ENCODE data around the gene TREH.

Gene TREH

DNA sequence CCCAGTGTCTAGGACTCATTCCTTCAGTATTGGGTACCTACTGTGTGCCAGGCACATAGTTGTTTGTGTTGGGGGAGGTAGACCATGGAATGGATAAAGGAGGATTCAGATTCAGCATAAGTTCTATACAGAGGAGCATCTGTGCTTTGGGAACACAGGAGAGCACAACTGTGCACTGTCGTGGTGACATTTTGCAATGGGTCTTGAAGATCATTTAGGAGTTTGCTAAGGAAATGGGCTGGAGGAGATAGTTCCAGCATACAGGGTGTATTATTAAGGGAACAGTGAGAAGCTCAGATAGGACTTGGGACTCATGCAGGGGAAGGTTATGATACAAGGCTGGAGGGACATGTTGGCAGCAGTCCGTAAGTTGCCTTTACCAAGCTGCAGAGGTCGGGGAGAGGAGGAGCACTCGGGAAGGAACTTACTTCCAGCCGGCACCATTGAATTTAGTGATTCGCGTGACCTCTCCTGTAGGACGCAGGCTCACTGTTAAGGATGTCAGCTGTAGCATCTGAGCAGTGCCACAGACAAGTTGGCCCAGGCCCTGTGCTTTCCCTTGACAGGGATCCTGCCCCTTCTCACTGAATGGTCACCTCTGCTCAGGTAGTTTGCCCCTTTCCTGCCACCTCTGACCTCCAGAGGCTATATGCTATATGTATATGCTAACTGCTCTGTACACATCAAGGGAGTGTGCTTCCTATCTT lies 25.6 kb downstream of the TREH start:
- Histone ChIP-seq H3K27me3 (ENCODE audit: insufficient read depth, low read length) (no peaks in the 10 kb centered on the region), H3K9ac (ENCODE audit: low read depth, low read length) (no peak overlapping the region), H3K9me3 (ENCODE audit: insufficient read depth, low read depth, low read length) (no peaks in the 10 kb centered on the region), H3K36me3 (ENCODE audit: insufficient read depth, low read depth, low read length) (peaks cover 81% of the 10 kb centered on the region), H3K4me1 (ENCODE audit: insufficient read depth, low read length) (no peaks in the 10 kb centered on the region; the same call in 1 of the 2 replicates), H3K27ac (ENCODE audit: low read length) (no peak overlapping the region), H3K4me3 (ENCODE audit: low read length) (no peak overlapping the region)

DNA sequence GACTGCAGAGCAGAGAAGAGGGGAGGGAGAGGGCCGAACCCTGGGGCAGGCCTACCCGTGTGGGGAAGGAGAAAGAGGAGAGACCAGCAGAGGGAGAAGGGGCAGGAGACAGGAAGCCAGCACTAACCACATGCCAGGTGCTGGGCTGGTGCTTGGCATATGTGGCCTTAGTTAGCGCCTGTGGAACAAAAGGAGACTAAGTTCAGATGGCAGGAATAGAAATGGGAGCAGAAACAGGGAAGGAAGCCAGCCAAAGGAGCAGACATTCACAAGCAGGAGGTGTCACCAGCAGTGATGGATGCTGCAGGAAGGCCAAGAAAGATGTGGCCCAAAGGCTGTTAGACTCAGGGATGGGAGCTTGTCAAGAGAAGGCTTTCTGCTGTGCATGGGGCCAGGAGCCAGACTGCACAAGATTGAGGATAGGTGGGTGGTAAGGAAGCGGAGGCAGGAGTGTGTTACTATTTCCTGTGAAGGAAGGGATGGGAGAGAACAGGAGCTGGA lies 26.7 kb downstream of the TREH start:
- Histone ChIP-seq H3K9ac (ENCODE audit: low read depth, low read length) (no peak overlapping the region), H3K4me1 (ENCODE audit: insufficient read depth, low read length) (no peaks in the 10 kb centered on the region), H3K36me3 (ENCODE audit: insufficient read depth, low read depth, low read length) (peaks cover 92% of the 10 kb centered on the region), H3K27ac (ENCODE audit: low read length) (no peak overlapping the region), H3K9me3 (ENCODE audit: insufficient read depth, low read depth, low read length) (no peaks in the 10 kb centered on the region), H3K27me3 (ENCODE audit: insufficient read depth, low read length) (no peaks in the 10 kb centered on the region), H3K4me3 (ENCODE audit: low read length) (no peak overlapping the region)

DNA sequence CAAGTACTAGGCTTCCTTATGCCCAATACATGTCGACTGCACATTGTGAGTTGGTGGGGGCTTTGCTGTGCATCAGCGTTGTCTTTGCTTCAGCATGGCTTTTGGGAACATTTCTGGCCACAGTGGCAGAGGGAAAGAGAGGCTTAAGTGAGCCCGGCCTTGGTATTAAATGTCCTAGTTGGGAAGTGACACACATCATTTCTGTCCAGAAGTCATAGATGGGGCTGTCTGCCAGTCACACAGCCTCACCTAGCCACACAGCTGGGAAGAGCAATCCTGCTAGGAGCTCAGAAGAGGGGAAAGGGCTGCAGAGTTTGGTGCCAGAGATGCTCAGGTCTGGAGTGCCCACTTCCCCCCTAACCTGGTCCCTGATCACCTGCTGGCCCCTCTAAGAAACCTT lies 27.6 kb downstream of the TREH start:
- Histone ChIP-seq H3K27ac (ENCODE audit: low read length) (no peak overlapping the region), H3K4me3 (ENCODE audit: low read length) (no peak overlapping the region), H3K27me3 (ENCODE audit: insufficient read depth, low read length) (no peaks in the 10 kb centered on the region), H3K36me3 (ENCODE audit: insufficient read depth, low read depth, low read length) (peaks cover 93% of the 10 kb centered on the region), H3K9me3 (ENCODE audit: insufficient read depth, low read depth, low read length) (no peaks in the 10 kb centered on the region), H3K9ac (ENCODE audit: low read depth, low read length) (no peak overlapping the region), H3K4me1 (ENCODE audit: insufficient read depth, low read length) (no peaks in the 10 kb centered on the region)

DNA sequence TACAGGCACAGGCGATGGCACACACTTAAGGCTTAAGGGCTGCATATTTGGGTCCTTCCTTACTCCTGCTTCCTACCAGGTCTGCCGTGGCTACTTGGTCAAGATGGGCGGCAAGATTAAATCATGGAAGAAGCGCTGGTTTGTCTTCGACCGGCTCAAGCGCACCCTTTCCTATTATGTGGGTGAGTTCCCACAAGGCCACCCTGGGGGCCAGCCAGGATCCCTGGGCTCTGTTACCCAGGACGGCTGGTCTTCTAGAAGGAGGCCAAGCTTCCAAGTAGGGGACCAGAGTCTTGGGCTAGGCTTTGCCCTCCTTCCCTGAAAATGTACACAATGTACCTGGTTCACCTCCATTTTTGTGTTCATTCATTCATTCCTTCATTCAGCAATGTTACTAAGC lies 29.1 kb downstream of the TREH start:
- H3K36me3 ChIP-seq (ENCODE audit: insufficient read depth, low read depth, low read length): peaks cover 90% of the 10 kb centered on the region
- no peak overlapping the region for H3K27ac ChIP-seq (ENCODE audit: low read length)
- H3K27me3 ChIP-seq (ENCODE audit: insufficient read depth, low read length): no peaks in the 10 kb centered on the region

DNA sequence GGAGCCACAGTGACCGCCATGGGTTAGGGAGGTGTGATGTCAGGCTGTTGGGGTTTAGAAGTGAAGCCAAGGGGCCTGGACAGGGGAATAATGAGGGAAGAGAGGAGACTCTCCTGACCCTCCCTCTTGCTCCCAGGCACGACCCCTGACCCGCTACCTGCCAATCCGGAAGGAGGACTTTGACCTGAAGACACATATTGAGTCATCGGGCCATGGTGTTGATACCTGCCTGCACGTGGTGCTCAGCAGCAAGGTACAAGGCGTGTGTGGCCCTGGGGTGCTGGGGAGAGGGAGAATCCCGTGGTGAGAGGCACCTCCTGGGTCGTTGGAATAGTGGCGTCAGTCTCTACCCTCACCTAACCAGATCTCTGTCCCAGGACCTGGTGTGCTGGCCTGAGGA lies 29.5 kb downstream of the TREH start:
- H3K9me3 ChIP-seq (ENCODE audit: insufficient read depth, low read depth, low read length): no peaks in the 10 kb centered on the region
- H3K4me1 ChIP-seq (ENCODE audit: insufficient read depth, low read length): no peaks in the 10 kb centered on the region
- no peaks in the 10 kb centered on the region for H3K27me3 ChIP-seq (ENCODE audit: insufficient read depth, low read length)
- H3K4me3 ChIP-seq (ENCODE audit: low read length): no peak overlapping the region
- no peak overlapping the region for H3K9ac ChIP-seq (ENCODE audit: low read depth, low read length)
- peaks cover 90% of the 10 kb centered on the region for H3K36me3 ChIP-seq (ENCODE audit: insufficient read depth, low read depth, low read length)
- H3K27ac ChIP-seq (ENCODE audit: low read length): no peak overlapping the region

More for the DNA sequence above, 29.1 kb downstream of the TREH start:
- H3K9me3 ChIP-seq (ENCODE audit: insufficient read depth, low read depth, low read length): no peaks in the 10 kb centered on the region
- H3K4me1 ChIP-seq (ENCODE audit: insufficient read depth, low read length): no peaks in the 10 kb centered on the region
- no peak overlapping the region for H3K9ac ChIP-seq (ENCODE audit: low read depth, low read length)
- no peak overlapping the region for H3K4me3 ChIP-seq (ENCODE audit: low read length)

DNA sequence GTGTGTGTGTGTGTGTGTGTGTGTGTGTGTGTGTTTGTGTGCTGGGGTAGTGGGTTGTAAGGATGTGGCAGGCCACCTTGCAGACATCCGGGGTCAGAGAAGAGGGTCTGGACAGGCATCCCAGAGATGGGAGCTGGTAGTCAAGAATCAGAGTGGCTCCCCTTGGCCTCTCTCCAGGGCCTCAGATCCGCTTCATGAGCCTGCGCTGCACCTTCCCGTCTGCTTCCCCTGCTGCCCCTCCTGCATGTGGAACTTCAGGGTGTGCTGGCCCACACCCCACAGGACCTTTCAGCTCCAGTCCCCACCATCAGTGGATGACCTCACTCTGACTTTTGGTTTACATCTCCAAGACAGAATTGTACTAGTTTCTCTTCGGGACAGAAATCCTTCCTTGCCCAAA lies 31.2 kb downstream of the TREH start:
- Histone ChIP-seq H3K9me3 (ENCODE audit: insufficient read depth, low read depth, low read length) (no peaks in the 10 kb centered on the region), H3K27ac (ENCODE audit: low read length) (no peak overlapping the region), H3K27me3 (ENCODE audit: insufficient read depth, low read length) (no peaks in the 10 kb centered on the region), H3K9ac (ENCODE audit: low read depth, low read length) (no peak overlapping the region), H3K4me1 (ENCODE audit: insufficient read depth, low read length) (no peaks in the 10 kb centered on the region), H3K36me3 (ENCODE audit: insufficient read depth, low read depth, low read length) (peaks cover 95% of the 10 kb centered on the region), H3K4me3 (ENCODE audit: low read length) (no peak overlapping the region)

DNA sequence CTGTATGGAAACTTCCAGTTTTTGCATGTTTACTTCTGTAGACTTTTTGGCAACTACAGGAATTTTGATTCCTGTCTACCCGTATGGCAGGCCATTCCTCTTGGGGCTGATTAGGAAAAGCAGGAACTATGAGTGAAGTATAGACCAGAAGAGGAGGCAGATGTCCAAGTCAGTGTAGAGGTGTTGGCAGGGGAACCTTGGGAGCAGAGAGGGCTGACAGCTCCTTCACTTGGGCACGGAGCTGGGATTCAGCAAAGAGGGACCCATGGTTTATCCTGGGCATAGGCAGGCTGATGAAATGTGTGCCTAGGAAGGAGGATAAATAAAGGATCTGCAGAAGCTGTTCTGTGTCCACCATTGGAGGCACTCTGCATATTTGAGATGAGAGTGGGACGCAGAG lies 33.1 kb downstream of the TREH start:
- Histone ChIP-seq H3K27ac (ENCODE audit: low read length) (no peak overlapping the region), H3K9me3 (ENCODE audit: insufficient read depth, low read depth, low read length) (no peaks in the 10 kb centered on the region), H3K9ac (ENCODE audit: low read depth, low read length) (no peak overlapping the region), H3K27me3 (ENCODE audit: insufficient read depth, low read length) (no peaks in the 10 kb centered on the region), H3K4me1 (ENCODE audit: insufficient read depth, low read length) (no peaks in the 10 kb centered on the region), H3K4me3 (ENCODE audit: low read length) (no peak overlapping the region), H3K36me3 (ENCODE audit: insufficient read depth, low read depth, low read length) (peaks cover 88% of the 10 kb centered on the region)

DNA sequence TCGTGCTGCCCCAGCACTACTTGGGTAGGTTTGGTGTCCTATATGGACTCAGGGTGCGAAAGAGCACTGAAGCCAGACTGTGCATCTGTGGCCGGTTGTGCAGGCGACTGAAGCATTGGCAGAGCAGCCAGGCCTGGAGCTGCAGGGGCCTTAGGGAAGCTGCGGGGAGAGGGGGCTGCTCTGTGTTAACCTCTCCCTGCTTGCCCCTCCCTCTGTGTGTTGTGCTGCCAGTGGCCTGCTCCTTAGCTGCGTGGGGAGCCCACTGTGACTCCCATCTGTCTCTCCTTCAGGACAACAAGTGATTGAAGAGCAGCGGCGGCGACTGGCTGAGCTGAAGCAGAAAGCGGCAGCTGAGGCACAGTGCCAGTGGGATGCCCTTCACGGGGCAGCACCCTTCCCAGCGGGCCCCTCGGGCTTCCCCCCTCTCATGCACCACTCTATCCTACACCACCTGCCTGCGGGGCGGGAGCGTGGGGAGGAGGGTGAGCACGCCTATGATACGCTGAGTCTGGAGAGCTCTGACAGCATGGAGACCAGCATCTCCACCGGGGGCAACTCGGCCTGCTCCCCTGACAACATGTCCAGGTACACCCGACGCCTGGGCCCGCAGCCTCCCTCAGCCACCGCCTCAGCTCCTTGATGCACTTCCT lies 34.3 kb downstream of the TREH start:
- no peaks in the 10 kb centered on the region for H3K9me3 ChIP-seq (ENCODE audit: insufficient read depth, low read depth, low read length)
- H3K4me1 ChIP-seq (ENCODE audit: insufficient read depth, low read length): no peaks in the 10 kb centered on the region
- H3K27ac ChIP-seq (ENCODE audit: low read length): no peak overlapping the region
- H3K4me3 ChIP-seq (ENCODE audit: low read length): no peak overlapping the region
- no peak overlapping the region for H3K9ac ChIP-seq (ENCODE audit: low read depth, low read length)
- H3K36me3 ChIP-seq (ENCODE audit: insufficient read depth, low read depth, low read length): peaks cover 79% of the 10 kb centered on the region
- no peaks in the 10 kb centered on the region for H3K27me3 ChIP-seq (ENCODE audit: insufficient read depth, low read length)

DNA sequence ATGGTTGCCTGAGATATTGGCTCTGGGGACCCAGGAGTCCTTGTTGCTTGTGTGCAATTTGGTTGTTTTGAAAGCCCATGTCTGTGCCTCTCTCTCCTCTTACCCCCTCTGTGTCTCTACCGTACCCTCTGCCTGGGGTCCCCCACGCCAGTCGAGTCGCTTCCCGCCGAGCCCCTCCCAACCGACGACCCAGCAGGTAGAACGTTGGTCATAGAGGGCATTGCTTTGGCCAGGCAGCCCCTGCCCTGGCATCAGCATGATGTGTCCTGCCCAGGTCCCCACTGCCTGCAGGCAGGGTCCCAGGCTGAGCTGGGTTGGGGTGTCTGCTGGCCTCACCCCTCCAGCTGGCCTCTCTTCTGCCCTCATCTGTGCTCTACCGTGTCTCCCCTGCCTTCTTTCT lies 35.0 kb downstream of the TREH start:
- H3K27me3 ChIP-seq (ENCODE audit: insufficient read depth, low read length): no peaks in the 10 kb centered on the region
- H3K27ac ChIP-seq (ENCODE audit: low read length): no peak overlapping the region
- H3K9ac ChIP-seq (ENCODE audit: low read depth, low read length): no peak overlapping the region
- H3K36me3 ChIP-seq (ENCODE audit: insufficient read depth, low read depth, low read length): peaks cover 78% of the 10 kb centered on the region
- H3K4me3 ChIP-seq (ENCODE audit: low read length): no peak overlapping the region
- no peaks in the 10 kb centered on the region for H3K4me1 ChIP-seq (ENCODE audit: insufficient read depth, low read length)
- no peaks in the 10 kb centered on the region for H3K9me3 ChIP-seq (ENCODE audit: insufficient read depth, low read depth, low read length)

DNA sequence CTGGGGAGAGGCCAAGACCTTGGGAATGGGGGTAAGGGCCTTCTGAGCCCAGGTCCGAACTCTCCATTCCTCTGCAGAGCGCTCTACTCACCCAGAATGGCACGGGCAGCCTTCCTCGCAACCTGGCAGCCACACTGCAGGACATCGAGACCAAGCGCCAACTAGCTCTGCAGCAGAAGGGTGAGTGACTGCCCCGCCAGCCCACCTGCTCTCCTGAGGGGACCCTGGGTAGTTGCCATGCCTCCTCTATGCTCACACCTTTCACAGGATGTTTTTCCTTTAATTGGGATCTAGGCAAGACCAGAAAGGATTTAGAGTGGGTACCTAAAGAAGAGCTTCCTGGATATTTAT lies 35.5 kb downstream of the TREH start:
- H3K9ac ChIP-seq (ENCODE audit: low read depth, low read length): no peak overlapping the region
- no peak overlapping the region for H3K27ac ChIP-seq (ENCODE audit: low read length)
- no peaks in the 10 kb centered on the region for H3K27me3 ChIP-seq (ENCODE audit: insufficient read depth, low read length)
- peaks cover 77% of the 10 kb centered on the region for H3K36me3 ChIP-seq (ENCODE audit: insufficient read depth, low read depth, low read length)
- no peaks in the 10 kb centered on the region for H3K9me3 ChIP-seq (ENCODE audit: insufficient read depth, low read depth, low read length)
- no peaks in the 10 kb centered on the region for H3K4me1 ChIP-seq (ENCODE audit: insufficient read depth, low read length)
- H3K4me3 ChIP-seq (ENCODE audit: low read length): no peak overlapping the region

DNA sequence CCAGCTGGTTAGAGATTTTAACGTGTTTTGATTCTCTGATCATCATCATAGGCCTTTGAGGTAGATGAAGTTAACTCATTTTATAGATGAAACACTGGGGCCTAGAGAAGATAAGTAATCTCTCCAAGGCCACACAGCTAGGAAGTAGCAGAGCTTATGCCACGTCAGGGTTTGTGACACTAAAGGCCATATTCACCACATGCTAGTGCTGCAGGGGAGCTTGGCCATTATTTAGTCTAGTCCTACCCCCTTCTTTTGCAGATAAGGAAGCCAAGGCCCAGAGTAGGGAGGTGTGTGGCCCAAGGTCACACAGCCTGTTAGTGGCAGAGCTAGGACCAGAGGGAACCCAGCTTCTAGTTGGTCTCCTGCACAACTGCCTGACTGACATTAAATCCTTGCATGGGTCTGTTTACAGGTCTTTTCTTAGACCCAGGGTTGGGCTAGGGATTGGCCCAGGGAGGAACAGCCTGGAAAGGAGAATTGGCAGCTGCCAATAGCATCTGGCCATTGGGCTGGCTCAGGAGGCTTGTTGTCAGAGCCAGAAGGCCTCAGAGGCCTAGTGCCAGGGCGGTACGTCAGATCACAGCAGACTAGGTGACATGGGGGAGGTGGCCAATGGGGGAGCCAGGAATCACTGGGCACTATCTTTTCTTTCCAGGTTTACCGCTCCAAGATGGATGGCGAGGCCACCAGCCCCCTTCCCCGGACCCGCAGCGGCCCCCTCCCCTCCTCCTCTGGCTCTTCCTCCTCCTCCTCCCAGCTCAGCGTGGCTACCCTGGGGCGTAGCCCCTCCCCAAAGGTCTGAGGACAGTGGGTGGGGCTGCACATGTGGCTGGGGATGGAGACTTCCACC lies 36.1 kb downstream of the TREH start:
- H3K36me3 ChIP-seq (ENCODE audit: insufficient read depth, low read depth, low read length): peaks cover 77% of the 10 kb centered on the region
- H3K4me3 ChIP-seq (ENCODE audit: low read length): no peak overlapping the region
- no peak overlapping the region for H3K9ac ChIP-seq (ENCODE audit: low read depth, low read length)
- no peaks in the 10 kb centered on the region for H3K4me1 ChIP-seq (ENCODE audit: insufficient read depth, low read length)
- H3K9me3 ChIP-seq (ENCODE audit: insufficient read depth, low read depth, low read length): no peaks in the 10 kb centered on the region
- no peak overlapping the region for H3K27ac ChIP-seq (ENCODE audit: low read length)
- H3K27me3 ChIP-seq (ENCODE audit: insufficient read depth, low read length): no peaks in the 10 kb centered on the region
